GM21825 (cell line): Measurements from ENCODE around the gene PURA.

Experiments
- ATAC-seq: cut with Tn5 transposase; IDR thresholded peaks from one replicate; pipeline ENCODE4 v1.9.1; 2021; ENCODE audit warnings: mild to moderate bottlenecking, moderate library complexity; ENCODE audit not compliant: unreplicated experiment

Gene PURA

DNA sequence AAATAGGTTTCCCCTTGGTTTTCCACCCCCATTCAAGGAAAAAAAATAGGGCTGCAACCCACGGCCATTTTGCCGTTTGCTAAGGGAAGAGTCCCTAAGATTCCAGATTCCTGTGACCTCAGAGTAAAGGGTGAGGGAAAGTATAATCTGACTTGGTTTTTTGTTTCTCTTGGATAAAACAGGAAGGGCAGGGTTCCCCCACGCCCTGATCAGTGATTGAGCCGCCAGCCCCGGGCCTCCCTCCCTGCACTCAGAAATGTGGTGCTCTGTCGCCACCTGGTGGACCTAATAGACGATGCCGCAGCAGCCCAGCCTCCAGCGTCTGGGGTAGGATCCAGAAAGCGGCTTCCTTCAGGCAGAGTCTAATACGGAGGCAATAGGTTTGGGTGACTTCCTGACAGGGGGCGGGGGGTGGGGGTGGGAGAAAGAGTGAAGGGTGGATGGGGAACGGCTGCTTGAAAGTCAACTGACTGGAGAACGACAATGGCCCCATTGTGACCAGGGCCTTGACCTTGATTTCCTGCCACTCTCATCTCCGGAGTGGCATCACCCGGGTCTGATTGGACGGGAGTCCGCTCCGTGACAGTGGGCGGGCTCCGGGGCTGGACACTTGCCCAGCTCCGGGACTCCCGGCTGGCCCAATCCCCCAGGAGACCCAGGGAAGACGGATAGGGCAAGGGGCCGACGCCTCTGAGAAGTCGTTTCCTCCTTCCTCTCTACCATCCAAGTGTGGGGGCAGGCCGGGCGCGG is 43.3 kb downstream of the PURA start:
- ATAC-seq = peak; percentile 92

DNA sequence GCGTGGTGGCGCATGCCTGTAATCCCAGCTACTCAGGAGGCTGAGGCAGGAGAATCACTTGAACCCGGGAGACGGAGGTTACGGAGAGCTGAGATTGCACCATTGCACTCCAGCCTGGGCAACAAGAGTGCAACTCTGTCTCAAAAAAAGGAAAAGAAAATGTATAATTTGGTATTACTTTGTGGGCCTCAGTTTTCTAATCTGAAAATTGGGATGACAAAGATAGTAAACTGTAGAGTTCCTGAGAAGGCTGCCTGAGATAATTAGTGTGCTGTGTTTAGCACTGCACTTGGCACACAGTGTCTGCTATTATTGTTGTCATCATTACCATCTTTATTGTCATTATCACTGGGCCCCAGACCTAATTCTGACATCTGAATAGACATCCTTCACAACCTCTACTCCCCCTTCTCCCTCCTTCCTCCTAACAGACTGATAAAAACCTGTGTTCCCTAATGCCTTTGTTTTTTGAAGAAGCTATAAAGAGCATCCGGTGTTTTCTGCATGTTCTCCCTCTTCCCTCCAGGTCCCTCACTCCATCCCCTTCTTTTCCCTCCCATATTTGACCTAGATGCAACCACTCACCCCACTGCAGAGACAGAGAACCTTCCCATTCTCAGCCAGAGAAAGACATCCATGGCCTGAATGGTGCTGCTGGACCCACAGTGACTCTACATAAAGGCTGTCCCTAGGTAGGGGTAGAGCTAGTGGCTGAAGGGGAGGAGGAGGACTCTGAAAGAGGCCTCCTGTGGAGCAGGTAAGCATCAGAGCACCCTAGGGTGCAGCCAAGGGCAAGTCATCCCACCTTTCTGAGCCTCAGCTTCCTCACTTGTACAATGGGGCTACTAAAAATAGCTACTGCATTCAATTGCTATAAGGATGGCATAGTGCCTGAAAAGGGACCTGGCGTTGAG is 45.4 kb downstream of the PURA start:
- ATAC-seq = no peak

DNA sequence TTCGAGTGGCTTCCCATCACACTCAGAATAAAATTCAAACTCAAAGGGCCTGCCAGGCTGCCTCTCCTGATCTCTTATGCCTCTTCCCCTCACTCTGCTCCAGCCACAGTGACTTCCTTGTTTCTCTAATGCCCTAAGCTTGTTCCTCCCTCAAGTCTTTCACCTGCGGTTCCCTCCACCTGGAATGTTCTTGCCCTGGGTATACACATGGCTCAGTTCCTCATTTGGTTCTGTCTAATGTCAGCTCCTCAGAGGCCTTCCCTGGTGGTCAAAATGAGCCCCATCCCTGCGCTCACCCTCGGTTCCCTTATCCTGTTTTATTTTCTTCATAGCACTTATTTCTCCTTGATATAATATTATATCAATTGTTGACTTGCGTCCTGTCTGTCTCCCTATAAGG is 48.4 kb downstream of the PURA start:
- ATAC-seq = no peak

DNA sequence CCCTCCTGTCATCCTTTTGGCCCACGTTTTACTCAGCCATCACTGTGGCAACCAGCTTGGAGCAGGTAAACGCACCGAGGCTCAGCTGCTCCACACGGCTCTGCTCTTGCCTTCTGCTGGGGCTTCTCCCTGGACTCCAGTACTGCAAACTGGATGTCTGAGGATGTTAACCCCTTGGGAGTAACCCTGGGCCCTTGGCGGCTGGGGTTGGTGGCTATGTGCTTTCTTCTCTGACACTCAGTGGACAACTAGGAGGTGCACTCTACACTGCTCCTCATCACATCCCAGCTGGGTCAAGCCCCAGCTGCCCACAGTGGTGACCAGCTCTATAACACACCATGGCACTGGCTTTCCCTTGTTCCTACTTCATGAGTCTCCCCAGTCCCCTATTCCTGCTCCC is 48.9 kb downstream of the PURA start:
- no peak for ATAC-seq

DNA sequence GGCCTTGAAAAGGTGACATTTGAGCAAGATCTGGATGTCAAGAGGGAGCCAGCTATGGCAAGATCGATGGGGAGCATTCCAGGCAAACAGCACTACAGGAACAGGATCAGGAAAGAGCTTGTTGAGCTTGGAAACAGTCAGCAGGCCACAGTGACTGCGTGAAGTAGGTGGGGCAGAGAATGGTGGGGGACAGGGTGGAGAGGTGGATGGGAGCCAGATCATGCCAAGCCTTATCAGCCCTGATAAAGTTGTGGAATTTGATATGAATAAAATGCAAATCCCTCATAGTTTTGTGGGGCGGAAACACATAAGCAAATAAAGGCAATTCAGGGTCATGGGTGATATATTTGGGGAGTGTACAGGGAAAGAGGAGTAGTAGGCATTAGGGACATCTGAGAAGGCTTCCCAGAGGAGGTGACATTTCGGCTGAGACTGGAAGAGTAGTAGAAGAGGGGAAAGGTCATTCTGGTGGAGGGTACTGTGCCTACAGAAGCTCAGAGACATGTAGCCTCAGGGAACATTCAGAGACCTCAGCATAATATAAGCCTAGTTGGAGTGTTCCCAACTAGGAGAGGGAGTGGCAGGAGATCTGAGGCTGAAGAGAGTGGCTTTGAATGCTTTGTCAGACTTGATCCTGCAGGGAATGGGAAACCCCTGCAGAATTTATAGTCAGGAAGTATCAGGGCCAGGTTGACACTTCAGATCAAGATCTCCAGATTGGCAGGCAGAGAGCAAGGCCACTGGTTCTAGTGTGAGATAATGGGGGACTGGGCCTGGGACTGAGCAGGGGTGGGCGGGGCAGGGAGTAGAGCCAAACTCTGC is 51.4 kb downstream of the PURA start:
- ATAC-seq = no peak

DNA sequence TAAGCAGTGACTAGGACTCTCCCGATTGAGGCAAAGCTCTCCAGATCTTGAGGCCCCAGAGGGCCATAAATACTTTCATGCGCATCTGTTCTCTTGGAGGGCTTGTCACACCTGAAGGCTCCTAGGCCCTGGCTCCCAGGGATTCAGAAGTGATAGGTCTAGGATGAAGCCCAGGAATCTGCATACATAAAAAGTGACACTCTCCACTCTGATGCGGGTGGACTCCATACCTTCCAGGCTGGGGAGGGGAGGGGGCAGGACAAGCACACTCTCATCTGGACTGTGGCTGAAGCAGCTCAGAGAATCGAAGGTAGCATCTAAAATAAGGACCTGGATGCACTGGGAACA is 52.0 kb downstream of the PURA start:
- no peak for ATAC-seq

DNA sequence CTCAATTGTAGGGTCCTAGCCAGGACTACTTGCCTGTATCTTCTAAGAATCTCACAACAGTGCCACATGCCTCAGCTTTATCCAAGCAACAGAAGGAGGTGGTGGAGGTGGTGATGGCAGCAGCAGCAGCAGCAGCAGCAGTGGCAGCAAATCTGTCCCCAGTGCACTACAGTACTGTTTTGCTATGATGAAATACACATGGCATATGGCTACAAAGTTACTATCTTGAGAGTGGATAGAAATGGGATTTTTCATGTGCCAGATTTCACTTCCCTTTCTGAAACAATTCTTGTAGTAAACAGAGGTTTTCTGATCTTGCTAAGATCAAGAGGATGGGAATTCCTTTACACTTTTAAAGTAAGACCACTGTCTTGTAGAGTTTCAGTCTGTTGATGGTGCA is 53.0 kb downstream of the PURA start:
- ATAC-seq = no peak

DNA sequence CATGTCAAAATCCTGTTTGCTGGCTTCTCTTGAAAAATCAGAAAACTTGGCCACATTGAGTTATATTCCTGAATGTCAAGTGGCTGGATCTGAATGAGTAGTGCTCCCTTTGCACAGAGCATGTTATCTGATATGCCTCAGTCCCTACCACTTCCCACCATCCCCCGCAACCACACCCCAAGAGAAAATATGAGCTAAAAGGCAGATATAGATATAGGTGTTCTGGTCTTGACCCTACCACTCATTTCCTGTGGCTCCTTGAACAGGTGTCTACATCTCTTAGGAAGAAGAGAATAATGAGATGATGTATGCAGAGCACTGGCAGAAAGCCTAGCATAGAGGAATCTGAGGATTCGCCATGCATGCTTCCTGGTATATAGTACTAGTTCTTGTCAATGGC is 54.5 kb downstream of the PURA start:
- ATAC-seq = no peak

DNA sequence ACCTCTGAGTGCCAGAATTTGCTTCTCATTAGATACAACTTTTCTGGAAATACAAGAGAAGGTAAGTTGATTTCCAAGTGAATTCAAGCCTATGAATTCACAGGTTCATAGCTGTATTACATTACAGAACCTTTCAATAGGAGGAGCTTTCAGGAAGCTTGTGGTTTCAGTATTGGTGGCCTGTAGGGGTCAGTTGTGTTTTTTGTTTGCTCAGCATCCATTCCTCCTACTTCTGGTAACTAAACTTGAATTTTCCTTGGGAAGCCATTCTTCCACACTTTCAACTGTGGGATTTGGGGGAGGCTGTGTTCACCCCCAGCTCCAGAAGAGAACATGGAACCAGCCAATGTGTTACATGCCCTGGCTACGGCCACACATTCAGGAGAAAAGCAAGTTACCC is 55.5 kb downstream of the PURA start:
- ATAC-seq = no peak

DNA sequence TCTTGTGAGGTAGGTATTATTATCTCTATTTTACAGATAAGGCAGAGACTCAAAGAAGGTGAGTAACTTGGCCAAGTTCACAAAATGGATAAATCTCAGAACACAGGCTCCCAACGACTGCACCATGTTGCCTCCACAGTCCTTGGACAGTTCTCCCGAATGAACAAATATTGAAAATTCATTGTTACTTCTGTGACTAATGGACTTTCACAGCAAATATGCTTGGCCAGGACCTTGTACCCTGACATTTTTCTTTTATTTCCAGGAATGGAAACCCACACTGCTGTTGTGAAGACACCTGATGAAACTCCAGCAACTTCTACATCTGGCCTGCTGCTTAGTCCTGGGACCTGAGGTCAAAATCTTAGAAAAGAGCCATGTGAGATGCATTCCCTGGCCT is 58.6 kb downstream of the PURA start:
- no peak for ATAC-seq

DNA sequence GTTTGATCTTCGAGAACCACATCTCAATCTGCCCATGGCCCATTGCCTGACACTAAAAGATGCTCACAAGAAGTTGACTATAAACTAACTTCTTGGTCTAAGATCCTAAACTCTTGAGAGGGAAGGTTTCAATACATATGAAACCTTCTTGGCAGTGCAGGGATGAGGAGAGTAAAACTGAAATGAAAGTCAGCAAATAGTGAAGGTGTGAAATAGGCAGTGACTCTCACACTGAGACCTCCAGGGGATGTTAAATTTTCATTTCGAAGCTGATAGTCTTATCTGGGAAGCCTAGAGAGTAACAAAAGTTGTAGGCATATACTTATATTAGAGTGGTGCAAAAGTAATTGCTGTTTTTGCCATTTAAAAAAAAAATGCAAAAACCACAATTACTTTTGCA is 60.1 kb downstream of the PURA start:
- no peak for ATAC-seq

DNA sequence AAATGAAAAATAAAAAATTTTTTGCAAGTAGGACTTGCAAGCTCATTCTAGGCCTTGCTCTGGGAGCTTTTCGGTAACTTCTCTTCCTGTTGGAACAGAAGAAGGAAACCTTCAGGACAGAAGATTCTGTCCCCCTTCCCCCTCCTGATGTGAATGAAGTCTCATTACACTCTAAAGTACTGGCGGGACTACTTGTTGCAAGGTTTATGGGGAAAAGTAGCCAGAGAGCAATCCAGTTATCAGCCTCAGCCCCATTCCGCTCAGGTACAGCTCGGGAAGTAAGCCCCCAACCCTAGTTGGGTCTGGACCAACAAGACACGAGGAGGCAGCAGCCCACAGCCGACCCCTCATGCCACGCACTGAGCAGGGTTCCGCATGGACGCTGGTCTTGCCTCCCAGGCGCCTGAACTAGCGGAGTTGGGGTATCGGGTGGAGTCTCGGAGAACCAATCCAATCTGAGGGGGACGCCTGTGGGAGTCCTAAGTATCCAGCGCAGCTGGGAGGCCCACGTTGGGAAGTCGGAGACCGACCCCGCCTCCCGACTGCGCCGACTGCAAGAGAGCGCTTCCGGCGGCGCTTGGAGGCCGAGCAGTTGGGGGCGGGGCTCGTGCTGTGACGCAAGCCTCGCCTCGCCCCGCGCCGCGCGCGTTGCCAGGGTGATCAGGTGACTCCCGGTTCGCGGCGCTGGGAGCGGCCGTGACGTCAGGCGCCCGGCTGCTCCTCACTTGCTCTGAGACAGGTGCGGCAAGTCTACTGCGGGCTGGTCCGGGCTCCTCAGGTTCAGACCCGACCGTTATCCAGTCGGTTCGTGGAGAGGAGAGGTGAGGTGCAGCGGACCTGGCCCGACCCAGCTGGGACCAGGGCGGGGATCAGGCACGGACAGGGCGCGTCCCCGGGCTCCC is 60.8 kb downstream of the PURA start, which contains the start of gene CYSTM1:
Gene CYSTM1 (plus strand): TSS at position 724 of the 902 bp plus-strand sequence. CDS start 19,278 bp downstream, outside the sequence.
- peak; percentile 90 for ATAC-seq
